Gastrocnemius medialis (tissue), 4 donors: ENCODE measurements around the gene KLHL14. TPM values are rescaled to one million over a fixed set of nuclear protein-coding genes. Genes with fewer than 3 reads are reported as not detected.

Experiments used
- ATAC-seq, 2 donors: fragments of 150-250 bp; one replicate each; pipeline ENCODE4 v1.9.1; 2016
- DNase-seq, 2 donors: peaks; one replicate each; pipeline ENCODE4 v3.0.0-alpha.2; 2019
- H3K27ac ChIP-seq, 4 donors: fragments of 200-600 bp; sonication (generic); 1 replicate in 1 of 4; 2 replicates in 3 of 4; pipeline ENCODE4 v1.5.1; 2016 to 2018; ENCODE audit warnings: mild to moderate bottlenecking in 2 of 4, moderate library complexity in 1 of 4
- H3K27me3 ChIP-seq, 3 donors: fragments of 200-600 bp; sonication (generic) in 2 of 3; 1 replicate in 1 of 3; 2 replicates in 2 of 3; pipeline versions ENCODE4 v1.5.1 to v1.6.0; 2016 to 2019; ENCODE audit warnings: mild to moderate bottlenecking in 1 of 3, moderate library complexity in 1 of 3
- H3K36me3 ChIP-seq, 2 donors: fragments of 200-600 bp; sonication (generic) in 1 of 2; one replicate each; pipeline ENCODE4 v1.5.1; 2017 to 2018
- H3K4me1 ChIP-seq, 2 donors: fragments of 200-600 bp; sonication (generic) in 1 of 2; one replicate each; pipeline ENCODE4 v1.5.1; 2016 to 2017; ENCODE audit warnings: mild to moderate bottlenecking in 2 of 2
- H3K4me3 ChIP-seq, 4 donors: fragments of 200-600 bp; sonication (generic) in 3 of 4; 1 replicate in 1 of 4; 2 replicates in 3 of 4; pipeline ENCODE4 v1.5.1; 2016 to 2019; ENCODE audit warnings: mild to moderate bottlenecking in 2 of 4
- H3K9me3 ChIP-seq, 3 donors: fragments of 200-600 bp; sonication (generic) in 2 of 3; 1 replicate in 1 of 3; 2 replicates in 2 of 3; pipeline ENCODE4 v1.5.1; 2016 to 2019
- CTCF ChIP-seq, 5 experiments: fragments of 450-650 bp in 3 of 5; fragments of 200-600 bp in 2 of 5; sonication (generic) in 2 of 5; IDR thresholded peaks in 4 of 5; conservative IDR thresholded peaks in 1 of 5; 1 replicate in 4 of 5; 2 replicates in 1 of 5; pipeline ENCODE4 v1.5.1; 2016 to 2019; ENCODE audit warnings: antibody characterized with exemption in 5 of 5, mild to moderate bottlenecking in 3 of 5, moderate library complexity in 3 of 5
- POLR2A ChIP-seq, 2 donors: fragments of 450-650 bp; IDR thresholded peaks; one replicate each; pipeline ENCODE4 v1.6.1; 2017; ENCODE audit warnings: antibody characterized with exemption in 2 of 2, mild to moderate bottlenecking in 2 of 2, moderate library complexity in 2 of 2
- in situ Hi-C, 4 donors: fragments of 200-750 bp; cut with MboI; loops; one replicate each; pipeline versions ENCODE4 v1.15.0 to v1.8.0; 2017; ENCODE audit warnings: low sequenced_read_pairs in 4 of 4
- intact Hi-C: fragments of 100-400 bp; cut with DNase I; formaldehyde crosslinking; loops from one replicate; pipeline ENCODE4 v1.15.1; 2023; ENCODE audit warnings: low total_unique reads
- total RNA-seq, 4 donors: library from RNA; depleted of rRNA; stranded (reverse); fragments of >200 nt; gene quantifications; one replicate each; pipeline versions ENCODE4 v1.1.0 to v1.2.3, GENCODE V29; 2016

The KLHL14 gene
- total RNA-seq, 4 donors from 2014 or later = 0.04 TPM; not detected in 3

GRCh38 chr18:32771871-32772580 lies 797 bp downstream of the KLHL14 start:
- TF ChIP-seq CTCF (IDR thresholded peaks at IDR 0.05 in 4 of 5, conservative IDR thresholded peaks at IDR 0.05 in 1 of 5) (no peak), POLR2A (IDR thresholded peaks at IDR 0.05) (no peak)
- intact Hi-C loops = no loop called here
- no peaks in the 10 kb centered on the region for H3K9me3 ChIP-seq
- in situ Hi-C loops = no loop called here
- H3K27ac ChIP-seq = no peak overlapping the region
- ATAC-seq = no peak
- no peaks in the 10 kb centered on the region for H3K36me3 ChIP-seq
- peak overlapping the region; percentile 31 to 65 (median 48) for H3K4me3 ChIP-seq
- peaks cover 7 to 11% of the 10 kb centered on the region in 2 donors for H3K4me1 ChIP-seq
- peaks cover 21 to 47% (median 40%) of the 10 kb centered on the region in 3 donors for H3K27me3 ChIP-seq
- no peak for DNase-seq

- H3K27me3 ChIP-seq = peaks cover 21 to 47% (median 40%) of the 10 kb centered on the region in 3 donors
- ATAC-seq = peak in 1 of 2 donors; percentile 24
These were observed 1.6 kb downstream of the KLHL14 start for GRCh38 chr18:32771169-32771751.

GRCh38 chr18:32770666-32771168 lies 2.1 kb downstream of the KLHL14 start:
- Histone ChIP-seq H3K27ac (no peak overlapping the region), H3K4me1 (peaks cover 7 to 11% of the 10 kb centered on the region in 2 donors), H3K9me3 (no peaks in the 10 kb centered on the region), H3K27me3 (peaks cover 21 to 47% (median 40%) of the 10 kb centered on the region in 3 donors), H3K4me3 (peak overlapping the region; percentile 31 to 65 (median 48)), H3K36me3 (no peaks in the 10 kb centered on the region)
- no peak for TF ChIP-seq POLR2A (IDR thresholded peaks at IDR 0.05)
- no peak for TF ChIP-seq CTCF (IDR thresholded peaks at IDR 0.05 in 4 of 5, conservative IDR thresholded peaks at IDR 0.05 in 1 of 5)
- in situ Hi-C loops = no loop called here
- no peak for ATAC-seq
- DNase-seq = no peak
- intact Hi-C loops = no loop called here

More at GRCh38 chr18:32771169-32771751, 1.6 kb downstream of the KLHL14 start:
- no peak overlapping the region for H3K27ac ChIP-seq
- H3K4me1 ChIP-seq = peaks cover 7 to 11% of the 10 kb centered on the region in 2 donors
- TF ChIP-seq CTCF (IDR thresholded peaks at IDR 0.05 in 4 of 5, conservative IDR thresholded peaks at IDR 0.05 in 1 of 5) (no peak), POLR2A (IDR thresholded peaks at IDR 0.05) (no peak)
- H3K4me3 ChIP-seq = peak overlapping the region; percentile 31 to 65 (median 48)
- no peaks in the 10 kb centered on the region for H3K36me3 ChIP-seq
- no peak for DNase-seq
- intact Hi-C loops = no loop called here
- H3K9me3 ChIP-seq = no peaks in the 10 kb centered on the region
- in situ Hi-C loops = no loop called here

GRCh38 chr18:32770054-32770665 lies 2.7 kb downstream of the KLHL14 start:
- no peaks in the 10 kb centered on the region for H3K9me3 ChIP-seq
- ATAC-seq (no peak), DNase-seq (no peak)
- no peak overlapping the region for H3K27ac ChIP-seq
- H3K4me3 ChIP-seq = peak overlapping the region in 3 of 4 donors; percentile 10 to 47 (median 36)
- H3K36me3 ChIP-seq = no peaks in the 10 kb centered on the region
- in situ Hi-C loops = no loop called here
- no peak for TF ChIP-seq POLR2A (IDR thresholded peaks at IDR 0.05)
- no peak for TF ChIP-seq CTCF (IDR thresholded peaks at IDR 0.05 in 4 of 5, conservative IDR thresholded peaks at IDR 0.05 in 1 of 5)
- peaks cover 21 to 47% (median 40%) of the 10 kb centered on the region in 3 donors for H3K27me3 ChIP-seq
- intact Hi-C loops = no loop called here
- peaks cover 7 to 11% of the 10 kb centered on the region in 2 donors for H3K4me1 ChIP-seq
